GM19023 (cell line): ENCODE results near the gene SLC2A6.
"Not testable (repeated sequence)": the region's sequence is repeated elsewhere in the genome, so short reads cannot be mapped to it uniquely, and the experiment has no call there.

ENCODE experiments used
- ATAC-seq: cut with Tn5 transposase; IDR thresholded peaks from one replicate; pipeline ENCODE4 v1.9.1; 2021; ENCODE audit warnings: mild to moderate bottlenecking, moderate library complexity; ENCODE audit not compliant: unreplicated experiment

SLC2A6 gene

DNA sequence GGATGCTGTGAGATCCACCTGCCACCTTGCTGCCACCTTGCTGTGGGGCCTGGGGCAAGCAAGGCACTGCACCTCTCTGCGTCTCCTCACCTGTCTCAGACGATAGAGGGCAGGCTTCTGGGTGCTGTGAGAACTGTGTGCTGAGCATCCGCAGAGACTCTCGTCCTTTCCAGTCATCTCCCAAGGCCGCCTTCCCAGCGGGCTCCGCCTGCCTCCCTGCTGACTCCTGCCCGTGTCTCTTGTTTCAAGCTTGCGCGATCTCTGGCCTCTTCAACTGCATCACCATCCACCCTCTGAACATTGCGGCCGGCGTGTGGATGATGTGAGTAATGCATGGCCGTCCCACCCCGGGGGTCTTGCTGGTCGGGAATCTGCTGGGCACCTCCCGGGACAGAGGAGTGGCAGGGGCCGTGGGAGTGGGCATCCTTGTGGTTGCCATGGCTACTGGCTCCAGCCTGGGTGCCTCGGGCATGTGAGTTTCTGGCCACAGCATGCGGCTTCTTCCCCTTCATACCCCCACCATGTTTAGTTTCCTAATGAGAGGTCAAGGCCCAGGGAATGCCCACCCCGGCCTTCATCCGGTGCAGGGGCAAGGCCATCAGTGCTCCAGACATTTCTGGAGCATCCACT, 15.6 kb downstream of the SLC2A6 start:
- no peak for ATAC-seq

- no peak for ATAC-seq
Measured at GRCh38 chr9:133461975-133462374, 16.9 kb downstream of the SLC2A6 start.

- ATAC-seq, result peak; percentile 16
Measured at GRCh38 chr9:133460405-133461175, 18.3 kb downstream of the SLC2A6 start.

GRCh38 chr9:133459476-133460404, 19.2 kb downstream of the SLC2A6 start, which contains the start of gene CACFD1:
CACFD1 (plus strand) TSS chr9:133459978; CDS start chr9:133460067, 89 bp downstream.
- peak; percentile 82 for ATAC-seq

- ATAC-seq, result no peak
Measured at GRCh38 chr9:133458643-133459312, 20.1 kb downstream of the SLC2A6 start.

DNA sequence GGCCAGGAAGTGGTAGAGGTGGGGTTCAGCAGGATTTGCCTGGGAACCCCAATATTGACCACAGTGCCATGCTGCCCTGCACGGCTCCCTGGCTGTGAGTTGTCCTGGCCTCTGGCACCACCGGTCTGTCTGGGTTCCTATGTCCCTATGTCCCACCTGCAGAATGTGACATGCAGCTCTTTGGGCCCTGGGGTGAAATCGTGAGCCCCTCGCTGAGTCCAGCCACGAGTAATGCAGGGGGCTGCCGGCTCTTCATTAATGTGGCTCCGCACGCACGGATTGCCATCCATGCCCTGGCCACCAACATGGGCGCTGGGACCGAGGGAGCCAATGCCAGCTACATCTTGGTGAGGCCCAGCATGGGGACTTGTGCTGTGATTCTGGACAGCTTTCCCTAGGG, 21.2 kb downstream of the SLC2A6 start:
- ATAC-seq, result no peak

- no peak for ATAC-seq
Measured at GRCh38 chr9:133457233-133457632, 21.7 kb downstream of the SLC2A6 start.

DNA sequence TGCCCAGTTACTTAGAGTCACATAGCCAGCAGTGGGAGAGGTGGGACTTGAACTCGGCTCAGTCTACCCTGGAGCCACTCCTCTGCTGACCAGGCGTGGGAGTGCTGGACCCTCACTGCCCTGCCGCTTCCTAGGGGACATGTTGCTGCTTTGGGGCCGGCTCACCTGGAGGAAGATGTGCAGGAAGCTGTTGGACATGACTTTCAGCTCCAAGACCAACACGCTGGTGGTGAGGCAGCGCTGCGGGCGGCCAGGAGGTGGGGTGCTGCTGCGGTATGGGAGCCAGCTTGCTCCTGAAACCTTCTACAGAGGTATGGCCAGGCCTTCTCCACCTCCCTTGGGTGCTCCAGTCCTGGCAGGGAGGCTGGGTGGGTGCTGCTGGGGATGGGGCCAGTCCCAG, 22.5 kb downstream of the SLC2A6 start:
- no peak for ATAC-seq

DNA sequence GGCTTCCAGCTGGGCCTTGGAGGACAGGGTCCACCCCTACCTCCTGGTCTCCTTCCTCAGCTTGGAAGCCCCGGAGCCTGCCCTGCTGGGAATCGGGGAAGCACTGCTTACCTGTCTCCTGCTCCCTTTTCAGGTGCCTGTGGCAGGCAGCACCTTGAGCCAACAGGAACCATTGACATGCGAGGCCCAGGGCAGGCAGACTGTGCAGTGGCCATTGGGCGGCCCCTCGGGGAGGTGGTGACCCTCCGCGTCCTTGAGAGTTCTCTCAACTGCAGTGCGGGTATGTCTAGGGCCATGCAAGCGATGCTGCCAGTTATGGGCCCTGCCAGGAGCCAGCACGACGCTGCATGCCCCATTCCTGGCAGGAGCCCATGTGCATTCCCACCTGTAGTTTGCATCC, 23.0 kb downstream of the SLC2A6 start:
- ATAC-seq, result no peak

GRCh38 chr9:133454943-133455673, 23.8 kb downstream of the SLC2A6 start:
- no peak for ATAC-seq

DNA sequence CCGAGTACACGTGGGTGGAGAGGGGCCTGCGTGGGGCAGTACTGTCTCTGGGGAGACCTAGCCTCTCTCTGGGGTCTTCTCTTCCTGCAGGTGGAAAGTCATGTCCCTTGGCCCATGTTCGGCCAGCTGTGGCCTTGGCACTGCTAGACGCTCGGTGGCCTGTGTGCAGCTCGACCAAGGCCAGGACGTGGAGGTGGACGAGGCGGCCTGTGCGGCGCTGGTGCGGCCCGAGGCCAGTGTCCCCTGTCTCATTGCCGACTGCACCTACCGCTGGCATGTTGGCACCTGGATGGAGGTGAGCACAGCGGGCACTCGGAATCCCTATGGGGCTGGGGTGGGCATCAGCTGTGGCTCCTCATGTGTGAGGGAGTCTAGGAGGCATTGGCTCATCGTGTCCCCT, 24.6 kb downstream of the SLC2A6 start:
- ATAC-seq, result no peak

DNA sequence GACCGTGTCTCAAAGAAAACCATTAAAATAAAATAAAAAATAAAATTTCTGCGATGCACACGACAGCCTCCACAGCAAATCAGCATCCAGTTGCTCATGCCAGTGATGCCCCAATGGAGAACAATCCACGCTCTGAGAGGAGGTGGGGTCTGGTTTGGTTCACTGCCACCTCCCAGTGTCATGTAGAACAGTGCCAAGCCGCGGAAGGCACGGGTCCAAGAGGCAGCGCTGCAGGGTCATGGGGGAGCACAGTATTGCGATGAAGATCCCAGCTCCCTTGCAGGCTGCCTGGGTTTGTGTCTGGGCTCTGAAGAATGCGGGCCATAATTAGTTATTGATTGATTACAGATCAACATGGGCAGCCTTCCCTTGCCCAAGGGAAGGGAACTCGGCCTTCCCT, 25.2 kb downstream of the SLC2A6 start:
- no peak for ATAC-seq

DNA sequence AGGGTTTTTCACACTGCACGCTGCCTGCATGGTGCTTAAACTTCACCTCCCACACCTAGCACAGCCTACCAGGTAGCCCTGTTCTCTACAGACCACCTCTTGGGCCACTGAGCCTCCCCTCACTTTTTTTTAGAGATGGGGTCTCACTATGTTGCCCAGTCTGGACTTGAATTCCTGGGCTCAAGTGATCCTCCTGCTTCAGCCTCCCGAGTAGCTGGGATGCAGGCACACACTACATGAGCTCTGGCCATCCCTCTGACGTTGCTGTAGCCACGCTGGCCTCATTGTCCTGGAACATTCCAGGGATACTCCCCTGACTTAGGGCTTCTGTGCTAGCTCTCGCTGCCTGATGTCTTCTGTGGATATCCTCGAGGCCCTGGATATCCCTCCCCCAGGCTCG, 26.3 kb downstream of the SLC2A6 start:
- no peak for ATAC-seq

DNA sequence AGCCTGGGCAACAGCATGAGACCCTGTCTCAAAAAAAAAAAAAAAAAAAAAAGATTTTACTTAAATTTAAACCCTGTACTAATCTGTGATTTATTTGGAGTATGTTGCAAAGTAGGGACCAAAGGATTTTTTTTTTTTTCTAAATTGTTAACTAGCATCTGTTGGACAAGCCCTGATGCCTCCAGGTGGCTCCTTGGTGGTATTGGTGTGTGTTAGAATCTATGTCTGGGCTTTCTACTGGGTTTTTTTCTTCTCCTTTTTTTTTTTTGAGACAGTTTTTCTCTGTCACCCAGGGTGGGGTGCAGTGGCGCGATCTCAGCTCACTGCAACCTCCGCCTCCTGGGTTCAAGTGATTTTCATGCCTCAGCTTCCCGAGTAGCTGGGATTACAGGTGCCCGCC, 27.0 kb downstream of the SLC2A6 start:
- ATAC-seq, result not testable (repeated sequence)

- ATAC-seq, result no peak
Measured at GRCh38 chr9:133449760-133450159, 29.1 kb downstream of the SLC2A6 start.

GRCh38 chr9:133448487-133448972, 30.4 kb downstream of the SLC2A6 start:
- no peak for ATAC-seq

GRCh38 chr9:133445293-133445969, 33.5 kb downstream of the SLC2A6 start:
- no peak for ATAC-seq

- no peak for ATAC-seq
Measured at GRCh38 chr9:133443982-133444381, 34.9 kb downstream of the SLC2A6 start.

GRCh38 chr9:133443248-133443647, 35.7 kb downstream of the SLC2A6 start:
- ATAC-seq, result no peak
